CD4-positive, alpha-beta T cell treated with Interleukin-4 for 4 hours (primary cell): ENCODE results near the gene NDUFB2.

ENCODE experiments used
- DNase-seq: peaks from one replicate; pipeline ENCODE4 v3.0.0-alpha.2; 2020

NDUFB2 gene

DNA sequence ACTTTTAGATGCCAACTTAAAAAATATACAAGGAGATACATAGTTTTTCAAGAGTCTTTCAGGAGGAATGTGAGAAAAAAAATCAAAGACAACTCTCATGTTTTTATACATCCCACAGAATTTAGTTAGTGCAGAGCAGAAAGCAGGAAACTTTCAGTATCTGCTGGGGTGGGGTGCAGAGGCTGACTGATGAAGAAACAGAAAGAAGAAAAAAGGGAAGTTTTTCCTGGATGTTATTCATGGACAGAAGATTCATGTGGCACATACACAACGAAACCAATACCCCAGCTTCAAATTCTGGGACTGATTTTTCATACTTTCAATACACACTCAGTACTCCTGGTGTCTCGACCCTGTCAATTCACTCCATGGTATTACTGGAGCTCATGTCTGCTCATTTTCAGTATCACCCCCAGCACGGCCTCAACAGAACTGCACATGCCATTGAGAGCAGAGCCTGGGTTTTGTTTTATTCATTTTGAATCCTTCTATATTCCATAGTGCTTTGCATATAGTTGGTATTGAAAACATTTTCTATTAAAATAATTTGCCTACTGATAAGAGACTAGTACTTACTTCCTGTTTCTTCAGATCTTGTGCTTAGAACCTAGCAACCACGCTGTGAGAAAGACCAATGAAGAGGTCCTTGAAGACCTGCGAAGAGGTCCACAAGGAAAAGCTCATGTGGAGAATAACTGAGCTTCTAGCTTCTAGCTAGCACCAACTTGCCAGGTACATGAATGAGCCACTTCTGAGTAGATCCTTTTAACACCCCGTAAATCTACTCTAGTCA lies 49.0 kb downstream of the NDUFB2 start:
- no peak for DNase-seq

DNA sequence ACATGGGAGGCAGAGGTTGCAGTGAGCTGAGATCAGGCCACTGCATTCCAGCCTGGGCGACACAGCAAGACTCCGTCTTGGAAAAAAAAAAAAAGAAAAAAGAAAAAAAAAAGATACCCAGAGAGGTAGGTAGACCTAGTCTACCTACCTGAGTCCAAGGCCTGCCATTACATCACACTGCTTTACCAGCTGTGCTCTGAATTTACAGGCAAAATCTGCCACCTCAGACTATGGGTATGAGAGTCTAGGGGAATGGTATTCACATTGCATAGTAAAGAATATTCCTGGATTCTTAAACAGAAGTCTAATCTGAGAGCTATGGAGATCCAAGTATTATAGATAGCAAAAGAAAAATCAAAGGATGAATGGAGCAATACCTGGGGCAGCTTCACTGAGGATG lies 50.2 kb downstream of the NDUFB2 start:
- no peak for DNase-seq

DNA sequence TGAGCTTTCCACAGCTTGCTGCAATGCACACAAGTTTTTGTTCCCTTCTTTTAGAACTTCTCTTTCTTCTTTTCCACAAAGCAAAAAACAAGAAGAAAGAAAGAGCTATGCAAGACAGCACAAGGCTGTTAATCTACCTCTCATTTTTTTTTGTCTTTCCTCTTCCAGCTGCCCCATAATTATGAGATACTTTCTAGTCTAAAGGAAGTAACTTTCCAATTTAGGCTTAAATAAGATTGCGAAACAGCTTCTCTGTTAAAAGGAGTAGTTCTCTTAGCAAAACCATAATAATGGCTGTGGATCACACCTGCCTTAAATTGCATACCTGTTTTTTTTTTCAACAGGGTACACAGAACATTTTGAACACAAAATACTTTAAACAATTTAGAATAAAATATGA lies 56.0 kb downstream of the NDUFB2 start:
- no peak for DNase-seq

- DNase-seq = no peak
Measured at GRCh38 chr7:140754506-140754905, 58.0 kb downstream of the NDUFB2 start.
